Smooth muscle cell (in vitro differentiated cells): Measurements from ENCODE around the gene CARD10. TPM values are rescaled to one million over a fixed set of nuclear protein-coding genes. Genes with fewer than 3 reads are reported as not detected.

Source experiments
- DNase-seq: peaks from one replicate; lab custom pipeline; 2025; ENCODE audit not compliant: unreplicated experiment; lab: John Stamatoyannopoulos, UW
- H2AFZ ChIP-seq: fragments of 200-600 bp; sonication (generic); 2 replicates; pipeline ENCODE4 v1.6.0; 2016; ENCODE audit warnings: antibody characterized with exemption, low read depth, mild to moderate bottlenecking
- H3F3A ChIP-seq: fragments of 200-600 bp; sonication (generic); 2 replicates; pipeline ENCODE4 v1.6.0; 2017; ENCODE audit warnings: antibody characterized with exemption, low read depth
- H3K27ac ChIP-seq: fragments of 200-600 bp; sonication (generic); 2 replicates; pipeline ENCODE4 v1.5.1; 2016; ENCODE audit warnings: low read depth, mild to moderate bottlenecking
- H3K27me3 ChIP-seq: fragments of 200-600 bp; sonication (generic); 2 replicates; pipeline ENCODE4 v1.6.1; 2016; ENCODE audit warnings: low read depth, mild to moderate bottlenecking
- H3K36me3 ChIP-seq: fragments of 200-600 bp; sonication (generic); 2 replicates; pipeline ENCODE4 v1.5.1; 2016; ENCODE audit warnings: low read depth
- H3K4me1 ChIP-seq: fragments of 200-600 bp; sonication (generic); 2 replicates; pipeline ENCODE4 v1.5.1; 2016; ENCODE audit warnings: low read depth
- H3K4me2 ChIP-seq: fragments of 200-600 bp; sonication (generic); 2 replicates; pipeline ENCODE4 v1.6.0; 2016; ENCODE audit warnings: mild to moderate bottlenecking
- H3K4me3 ChIP-seq: fragments of 200-600 bp; sonication (generic); 2 replicates; pipeline ENCODE4 v1.5.1; 2016; ENCODE audit warnings: mild to moderate bottlenecking
- H3K79me2 ChIP-seq: fragments of 200-600 bp; sonication (generic); 2 replicates; pipeline ENCODE4 v1.6.0; 2016; ENCODE audit warnings: low read depth, mild to moderate bottlenecking
- H3K9ac ChIP-seq: fragments of 200-600 bp; sonication (generic); 2 replicates; pipeline ENCODE4 v1.6.0; 2016; ENCODE audit warnings: low read depth
- H3K9me3 ChIP-seq: fragments of 200-600 bp; sonication (generic); replicated peaks from 2 replicates; pipeline ENCODE4 v1.5.1; 2016; ENCODE audit warnings: low read depth
- H4K20me1 ChIP-seq: fragments of 200-600 bp; sonication (generic); 2 replicates; pipeline ENCODE4 v1.6.0; 2016; ENCODE audit warnings: low read depth
- WGBS: methylation state at CpG from one replicate; pipeline ENCODE4 v1.1.7; 2016; ENCODE audit warnings: low lambda C conversion rate; 5-methylcytosine and 5-hydroxymethylcytosine counted together
- polyA plus RNA-seq: library from polyadenylated mRNA; unstranded; fragments of >200 nt; fragmentation: Nextera tagmentation; extraction: Ambion mirVana; gene quantifications from 2 replicates; pipeline ENCODE4 v1.2.1, GENCODE V29; 2016
- total RNA-seq: library from RNA; depleted of rRNA; stranded (reverse); fragments of >200 nt; gene quantifications from 2 replicates; pipeline ENCODE4 v1.2.3, GENCODE V29; 2014
- TF ChIP-seq, protein P1 (sequence below): fragments of 200-600 bp; sonication (generic); IDR thresholded peaks from 2 replicates; pipeline ENCODE4 v1.5.1; 2017; ENCODE audit warnings: borderline replicate concordance, mild to moderate bottlenecking, antibody characterized with exemption; ENCODE audit not compliant: insufficient read depth, poor library complexity, severe bottlenecking

Gene CARD10
- total and polyA plus RNA-seq, 2 experiments from 2014 or later: 2.3 to 6.0 TPM

DNA sequence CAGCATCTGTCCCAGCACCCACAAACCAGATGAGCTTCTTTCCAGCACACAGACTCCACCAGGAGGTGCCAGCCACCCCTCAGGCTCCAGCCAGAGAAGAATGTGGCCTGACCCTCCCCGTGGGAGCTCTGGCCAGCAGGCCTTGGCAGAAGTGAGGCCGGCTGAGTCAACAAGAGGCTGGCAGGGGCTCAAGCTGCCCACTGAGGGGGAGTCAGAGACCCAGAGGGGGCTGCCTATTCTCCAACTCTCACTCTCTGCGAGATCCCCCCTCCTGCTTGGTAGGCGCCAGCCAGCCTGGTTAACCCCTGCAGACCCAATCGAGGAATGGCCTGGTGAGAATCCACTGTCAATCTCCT is 30.5 kb upstream of the CARD10 start:
- Histone ChIP-seq H2AFZ (no peak overlapping the region), H3K9ac (no peak overlapping the region), H3K4me1 (peaks cover 37% of the 10 kb centered on the region), H3K4me2 (no peak overlapping the region), H4K20me1 (no peaks in the 10 kb centered on the region), H3K9me3 (no peaks in the 10 kb centered on the region), H3K36me3 (no peaks in the 10 kb centered on the region), H3K27ac (no peak overlapping the region), H3F3A (peaks cover 14% of the 10 kb centered on the region), H3K79me2 (no peaks in the 10 kb centered on the region), H3K27me3 (no peaks in the 10 kb centered on the region), H3K4me3 (no peak overlapping the region)
- TF ChIP-seq, protein P1, sequence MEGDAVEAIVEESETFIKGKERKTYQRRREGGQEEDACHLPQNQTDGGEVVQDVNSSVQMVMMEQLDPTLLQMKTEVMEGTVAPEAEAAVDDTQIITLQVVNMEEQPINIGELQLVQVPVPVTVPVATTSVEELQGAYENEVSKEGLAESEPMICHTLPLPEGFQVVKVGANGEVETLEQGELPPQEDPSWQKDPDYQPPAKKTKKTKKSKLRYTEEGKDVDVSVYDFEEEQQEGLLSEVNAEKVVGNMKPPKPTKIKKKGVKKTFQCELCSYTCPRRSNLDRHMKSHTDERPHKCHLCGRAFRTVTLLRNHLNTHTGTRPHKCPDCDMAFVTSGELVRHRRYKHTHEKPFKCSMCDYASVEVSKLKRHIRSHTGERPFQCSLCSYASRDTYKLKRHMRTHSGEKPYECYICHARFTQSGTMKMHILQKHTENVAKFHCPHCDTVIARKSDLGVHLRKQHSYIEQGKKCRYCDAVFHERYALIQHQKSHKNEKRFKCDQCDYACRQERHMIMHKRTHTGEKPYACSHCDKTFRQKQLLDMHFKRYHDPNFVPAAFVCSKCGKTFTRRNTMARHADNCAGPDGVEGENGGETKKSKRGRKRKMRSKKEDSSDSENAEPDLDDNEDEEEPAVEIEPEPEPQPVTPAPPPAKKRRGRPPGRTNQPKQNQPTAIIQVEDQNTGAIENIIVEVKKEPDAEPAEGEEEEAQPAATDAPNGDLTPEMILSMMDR: peak; percentile 9
- no peak for DNase-seq
- 36% methylated on average over 5 of the region's 5 CpGs for WGBS

- Histone ChIP-seq H3K79me2 (no peaks in the 10 kb centered on the region), H3K4me2 (no peak overlapping the region), H3K27me3 (no peaks in the 10 kb centered on the region), H3K9me3 (no peaks in the 10 kb centered on the region), H3F3A (peaks cover 13% of the 10 kb centered on the region), H4K20me1 (no peaks in the 10 kb centered on the region), H2AFZ (no peak overlapping the region), H3K27ac (peak overlapping the region; percentile 75), H3K36me3 (no peaks in the 10 kb centered on the region), H3K4me1 (peaks cover 29% of the 10 kb centered on the region), H3K9ac (no peak overlapping the region), H3K4me3 (no peak overlapping the region)
- WGBS: 61% methylated on average over 9 of the region's 9 CpGs
- TF ChIP-seq, protein P1: no peak
- no peak for DNase-seq
Measured at GRCh38 chr22:37547251-37547741, 28.1 kb upstream of the CARD10 start.

DNA sequence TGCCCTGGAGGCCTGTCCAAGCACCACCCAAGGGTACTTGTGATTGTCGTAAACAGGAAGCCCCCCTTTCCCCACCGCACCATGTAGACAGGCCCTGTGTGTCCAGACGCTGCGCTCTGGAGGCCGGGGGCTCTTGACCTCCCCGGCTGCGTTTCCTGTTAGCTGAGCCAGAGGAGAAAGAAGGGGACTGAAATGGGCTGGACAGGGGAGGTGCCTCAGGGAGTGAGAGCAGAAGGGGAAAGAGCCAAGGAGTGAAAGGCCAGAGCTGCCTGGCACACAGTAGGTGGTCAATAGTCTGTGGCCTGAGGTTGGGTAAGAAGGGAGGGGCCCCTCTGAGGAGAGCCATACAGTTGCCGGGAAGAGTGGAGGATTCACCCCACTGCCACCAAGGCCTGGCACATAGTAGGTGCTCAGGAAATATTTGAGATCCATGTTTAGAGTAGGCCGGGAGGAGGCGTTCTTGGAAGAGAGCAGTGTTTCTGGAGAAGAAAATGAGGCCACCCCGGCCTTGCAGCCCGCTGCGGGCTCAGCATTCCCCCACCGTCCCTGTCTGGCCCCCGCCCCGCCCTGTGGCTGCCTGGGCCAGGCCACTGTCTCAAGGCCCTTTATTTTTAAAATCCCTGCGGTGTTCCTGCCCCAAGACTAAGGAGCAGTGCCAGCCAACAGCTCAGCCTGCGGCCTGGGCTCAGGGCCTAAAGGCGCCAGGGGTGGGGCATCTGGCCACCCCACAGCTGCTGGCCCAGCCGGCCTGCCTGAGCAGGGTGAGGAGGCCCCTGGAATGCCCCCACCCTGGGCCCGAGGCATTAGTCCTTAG is 27.4 kb upstream of the CARD10 start:
- no peak overlapping the region for H3K4me3 ChIP-seq
- TF ChIP-seq, protein P1: no peak
- peaks cover 23% of the 10 kb centered on the region for H3K4me1 ChIP-seq
- 34% methylated on average over 19 of the region's 21 CpGs for WGBS
- no peaks in the 10 kb centered on the region for H3K79me2 ChIP-seq
- peak overlapping the region; percentile 57 for H2AFZ ChIP-seq
- H3K9me3 ChIP-seq: no peaks in the 10 kb centered on the region
- peak overlapping the region; percentile 75 for H3K27ac ChIP-seq
- peaks cover 14% of the 10 kb centered on the region for H3F3A ChIP-seq
- H3K27me3 ChIP-seq: no peaks in the 10 kb centered on the region
- no peaks in the 10 kb centered on the region for H4K20me1 ChIP-seq
- no peak for DNase-seq
- H3K36me3 ChIP-seq: no peaks in the 10 kb centered on the region
- H3K9ac ChIP-seq: no peak overlapping the region
- peak overlapping the region; percentile 80 for H3K4me2 ChIP-seq
